Activated B cell treated with CpG ODN at 0.5 μM for 24 hours (primary cell): ENCODE data around the gene GALNT2. TPM values are rescaled to one million over a fixed set of nuclear protein-coding genes. Genes with fewer than 3 reads are reported as not detected.

Experiments
- ATAC-seq: fragments of 200-7000 bp; cut with Tn5 transposase; one replicate; pipeline ENCODE4 v1.10.0; 2021; ENCODE audit warnings: low read depth, mild to moderate bottlenecking, moderate library complexity
- CTCF ChIA-PET: fragments of 350-600 bp; sonication (Branson Sonifier 250); formaldehyde crosslinking; loops from one replicate; lab custom pipeline; 2021; ENCODE audit warnings: antibody characterized with exemption; lab: Charles Lee
- POLR2A ChIA-PET: fragments of 350-600 bp; sonication (Branson Sonifier 250); formaldehyde crosslinking; loops from one replicate; lab custom pipeline; 2021; ENCODE audit warnings: antibody characterized with exemption; lab: Charles Lee
- DNase-seq: peaks from one replicate; pipeline ENCODE4 v3.0.0; 2022
- H3K27ac Mint-ChIP-seq: one replicate; pipeline ENCODE4 v1.8.0; 2020; ENCODE audit warnings: mixed read lengths
- H3K27me3 Mint-ChIP-seq: one replicate; pipeline ENCODE4 v1.8.0; 2021; ENCODE audit warnings: mixed read lengths
- H3K36me3 Mint-ChIP-seq: one replicate; pipeline ENCODE4 v1.8.0; 2021; ENCODE audit warnings: low read depth, mixed read lengths
- H3K4me1 Mint-ChIP-seq: one replicate; pipeline ENCODE4 v1.8.0; 2021; ENCODE audit warnings: mixed read lengths
- H3K4me3 Mint-ChIP-seq: one replicate; pipeline ENCODE4 v1.8.0; 2020; ENCODE audit warnings: mild to moderate bottlenecking, mixed read lengths
- H3K9me3 Mint-ChIP-seq: one replicate; pipeline ENCODE4 v1.8.0; 2020; ENCODE audit warnings: mixed read lengths
- CTCF ChIP-seq: fragments of 200-600 bp; IDR thresholded peaks from one replicate; pipeline ENCODE4 v1.8.0; 2022; ENCODE audit warnings: antibody characterized with exemption, mild to moderate bottlenecking
- intact Hi-C: fragments of 100-400 bp; cut with micrococcal nuclease; formaldehyde crosslinking; loops from one replicate; pipeline ENCODE4 v1.15.1; 2024
- total RNA-seq: library from RNA; stranded (reverse); gene quantifications from 2 replicates; pipeline ENCODE4 v1.2.3, GENCODE V29; 2022

Gene GALNT2
- total RNA-seq, 1 donor from 2014 or later, result 108 TPM

DNA sequence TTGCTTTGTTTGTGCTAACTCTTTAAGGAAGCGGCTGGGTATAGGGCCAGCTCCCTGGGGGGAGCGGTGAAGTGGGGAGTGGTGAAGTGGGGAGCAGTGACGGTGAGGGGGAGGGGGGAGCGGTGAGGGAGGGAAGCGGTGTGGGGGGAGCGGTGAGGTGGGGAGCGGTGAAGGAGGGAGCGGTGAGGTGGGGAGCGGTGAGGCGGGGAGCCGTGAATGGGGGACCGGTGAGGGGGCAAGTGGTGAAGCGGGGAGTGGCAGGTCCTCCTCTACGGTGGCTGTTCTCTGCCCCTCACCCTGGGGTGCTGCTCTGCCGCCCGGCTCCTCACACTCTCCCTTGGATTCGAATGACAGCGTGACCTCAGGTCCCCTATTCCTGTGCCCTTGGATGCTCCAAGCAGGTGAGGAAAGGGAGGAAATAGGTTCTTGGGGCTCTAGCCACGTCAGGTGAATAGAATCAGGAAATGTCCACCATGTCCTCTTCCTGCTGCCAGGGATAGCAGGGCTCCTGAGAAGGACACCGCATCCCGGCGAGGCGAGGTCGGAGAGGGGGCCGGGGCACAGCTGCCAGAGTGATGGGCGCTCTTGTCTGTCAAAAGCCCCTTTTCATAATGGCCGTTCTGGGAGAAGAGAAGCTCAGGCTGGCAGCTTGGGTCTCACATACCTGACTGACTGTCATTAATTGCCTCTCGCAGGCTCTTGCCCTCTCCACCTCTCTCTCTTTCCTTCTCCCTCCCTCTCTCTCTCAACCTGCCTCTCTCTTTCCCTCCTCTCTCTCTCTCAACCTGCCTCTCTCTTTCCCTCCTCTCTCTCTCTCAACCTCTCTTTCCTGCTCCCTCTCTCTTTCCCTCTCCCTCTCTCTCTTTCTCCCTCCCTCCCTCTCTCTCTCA is 224.9 kb downstream of the GALNT2 start:
- DNase-seq, result no peak
- CTCF ChIA-PET, result interaction anchor here (1.3 kb wide), 1 partner anchor 631 kb away, joined by 4 read pairs; no protein-coding TSS in a partner anchor
- H3K36me3 Mint-ChIP-seq, result no peaks in the 10 kb centered on the region
- POLR2A ChIA-PET, result interaction anchor here (0.6 to 1.7 kb wide), 7 partner anchors 9 to 1794 kb away, joined by 4 to 7 read pairs (median 5); partner anchors contain the start of gene ABCB10
- TF ChIP-seq CTCF, result no peak
- H3K27me3 Mint-ChIP-seq, result no peaks in the 10 kb centered on the region
- H3K4me1 Mint-ChIP-seq, result peaks cover 61% of the 10 kb centered on the region
- no peaks in the 10 kb centered on the region for H3K9me3 Mint-ChIP-seq
- intact Hi-C loops, result loop anchor here (1.0 to 5.0 kb wide), 2 partner anchors 9 to 80 kb away; no protein-coding TSS in a partner anchor
- peak overlapping the region; percentile 78 for H3K4me3 Mint-ChIP-seq
- peak overlapping the region; percentile 80 for H3K27ac Mint-ChIP-seq
- ATAC-seq, result peak; percentile 62

DNA sequence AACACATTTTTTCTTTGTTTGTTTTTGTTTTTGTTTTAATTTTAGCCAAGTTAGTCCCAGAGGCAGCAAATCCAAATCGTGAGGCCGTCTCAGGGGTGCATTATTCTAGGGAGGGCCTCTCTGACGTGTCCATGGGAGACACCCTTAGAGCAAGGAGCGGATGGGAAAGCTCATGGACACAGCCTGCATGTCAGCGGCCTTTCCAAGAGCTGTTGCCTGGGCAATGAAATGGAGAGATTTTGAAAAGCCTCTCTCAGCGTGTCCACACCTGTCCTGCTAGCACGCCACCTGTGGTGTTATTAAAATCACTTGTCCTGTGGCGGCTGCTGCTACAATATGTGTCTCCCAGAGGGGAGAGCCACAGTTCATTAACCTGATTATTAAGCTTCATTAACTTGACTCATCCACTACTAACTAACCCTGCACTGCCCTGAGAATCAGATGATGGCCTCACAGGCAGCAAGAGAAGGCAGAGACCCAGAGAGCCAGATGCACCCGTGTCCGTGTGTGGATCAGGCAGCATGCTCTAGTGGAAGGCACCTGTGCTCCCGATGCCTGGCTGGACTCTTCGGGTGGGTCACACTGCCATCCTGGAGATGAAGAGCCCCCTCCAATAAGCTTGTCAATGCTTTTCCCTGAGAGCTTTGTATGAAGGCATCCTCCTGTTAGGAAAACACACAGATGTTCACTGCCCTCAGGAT is 225.8 kb downstream of the GALNT2 start:
- Mint-ChIP-seq H3K4me1 (peaks cover 58% of the 10 kb centered on the region), H3K4me3 (no peak overlapping the region), H3K27me3 (no peaks in the 10 kb centered on the region), H3K9me3 (no peaks in the 10 kb centered on the region), H3K27ac (peak overlapping the region; percentile 59), H3K36me3 (no peaks in the 10 kb centered on the region)
- ATAC-seq, result no peak
- DNase-seq, result no peak
- ChIA-PET CTCF (interaction anchor here (1.3 kb wide), 1 partner anchor 632 kb away, joined by 4 read pairs; no protein-coding TSS in a partner anchor), POLR2A (no interaction called here)
- no peak for TF ChIP-seq CTCF
- intact Hi-C loops, result loop anchor here (5.0 kb wide), 1 partner anchor 81 kb away; no protein-coding TSS in a partner anchor

GRCh38 chr1:230293390-230293700 is 226.3 kb downstream of the GALNT2 start:
- Mint-ChIP-seq H3K27me3 (no peaks in the 10 kb centered on the region), H3K9me3 (no peaks in the 10 kb centered on the region), H3K36me3 (no peaks in the 10 kb centered on the region), H3K4me1 (peaks cover 53% of the 10 kb centered on the region), H3K4me3 (no peak overlapping the region), H3K27ac (peak overlapping the region; percentile 18)
- no peak for ATAC-seq
- DNase-seq, result no peak
- ChIA-PET POLR2A (no interaction called here), CTCF (interaction anchor here (1.3 kb wide), 1 partner anchor 632 kb away, joined by 4 read pairs; no protein-coding TSS in a partner anchor)
- TF ChIP-seq CTCF, result no peak
- intact Hi-C loops, result loop anchor here (5.0 kb wide), 1 partner anchor 81 kb away; no protein-coding TSS in a partner anchor

GRCh38 chr1:230295367-230295766 is 228.3 kb downstream of the GALNT2 start:
- DNase-seq (no peak), ATAC-seq (no peak)
- ChIA-PET CTCF (interaction anchor here (0.6 kb wide), 1 partner anchor 10 kb away, joined by 3 read pairs; no protein-coding TSS in a partner anchor), POLR2A (no interaction called here)
- no peak for TF ChIP-seq CTCF
- no peaks in the 10 kb centered on the region for H3K9me3 Mint-ChIP-seq
- H3K4me1 Mint-ChIP-seq, result peaks cover 50% of the 10 kb centered on the region
- H3K27me3 Mint-ChIP-seq, result no peaks in the 10 kb centered on the region
- intact Hi-C loops, result no loop called here
- H3K4me3 Mint-ChIP-seq, result no peak overlapping the region
- H3K36me3 Mint-ChIP-seq, result no peaks in the 10 kb centered on the region
- H3K27ac Mint-ChIP-seq, result no peak overlapping the region
